ENCODE results near the gene TEX35.

DNA sequence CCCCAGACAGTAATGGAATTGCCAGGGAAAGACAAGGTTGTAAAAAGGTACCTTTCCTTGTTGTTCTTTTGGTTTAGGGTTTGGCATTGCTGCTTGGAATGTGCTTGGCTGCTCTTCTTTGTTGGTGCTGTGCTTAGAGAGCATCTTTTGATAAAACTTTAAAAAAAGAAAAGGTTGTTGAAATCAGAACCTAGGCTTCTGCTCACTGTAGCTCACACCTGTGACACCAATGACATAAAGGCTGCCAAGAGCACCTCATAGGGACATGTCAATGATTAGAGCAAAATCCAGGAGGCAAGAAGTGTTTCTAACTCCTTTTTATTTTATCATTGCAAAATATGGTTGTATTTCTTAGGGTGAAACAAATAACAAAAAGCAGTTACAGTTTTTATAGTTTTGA lies 45.1 kb upstream of the TEX35 start:
- TF ChIP-seq, protein P1, sequence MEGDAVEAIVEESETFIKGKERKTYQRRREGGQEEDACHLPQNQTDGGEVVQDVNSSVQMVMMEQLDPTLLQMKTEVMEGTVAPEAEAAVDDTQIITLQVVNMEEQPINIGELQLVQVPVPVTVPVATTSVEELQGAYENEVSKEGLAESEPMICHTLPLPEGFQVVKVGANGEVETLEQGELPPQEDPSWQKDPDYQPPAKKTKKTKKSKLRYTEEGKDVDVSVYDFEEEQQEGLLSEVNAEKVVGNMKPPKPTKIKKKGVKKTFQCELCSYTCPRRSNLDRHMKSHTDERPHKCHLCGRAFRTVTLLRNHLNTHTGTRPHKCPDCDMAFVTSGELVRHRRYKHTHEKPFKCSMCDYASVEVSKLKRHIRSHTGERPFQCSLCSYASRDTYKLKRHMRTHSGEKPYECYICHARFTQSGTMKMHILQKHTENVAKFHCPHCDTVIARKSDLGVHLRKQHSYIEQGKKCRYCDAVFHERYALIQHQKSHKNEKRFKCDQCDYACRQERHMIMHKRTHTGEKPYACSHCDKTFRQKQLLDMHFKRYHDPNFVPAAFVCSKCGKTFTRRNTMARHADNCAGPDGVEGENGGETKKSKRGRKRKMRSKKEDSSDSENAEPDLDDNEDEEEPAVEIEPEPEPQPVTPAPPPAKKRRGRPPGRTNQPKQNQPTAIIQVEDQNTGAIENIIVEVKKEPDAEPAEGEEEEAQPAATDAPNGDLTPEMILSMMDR (IDR thresholded peaks at IDR 0.05), result no peak
- no peak for TF ChIP-seq POLR2A (IDR thresholded peaks at IDR 0.05)

Measured in uterus (tissue), 2 donors.